Endothelial cell of coronary artery (primary cell): ENCODE results near the gene MMADHC. TPM values are rescaled to one million over a fixed set of nuclear protein-coding genes. Genes with fewer than 3 reads are reported as not detected.

Source experiments
- total RNA-seq: library from RNA; depleted of rRNA; stranded (reverse); fragments of >200 nt; gene quantifications from 2 replicates; pipeline ENCODE4 v1.2.3, GENCODE V29; 2014

MMADHC gene
- 155 and 175 TPM in 2 replicates for total RNA-seq

GRCh38 chr2:149587220-149587949, at the start of gene MMADHC:
Gene MMADHC (minus strand): TSS chr2:149587775. CDS start chr2:149587097, 678 bp downstream.

